B cell (primary cell): ENCODE results near the gene NCAPG2. TPM values are rescaled to one million over a fixed set of nuclear protein-coding genes. Genes with fewer than 3 reads are reported as not detected.
"Not testable (repeated sequence)": the region's sequence is repeated elsewhere in the genome, so short reads cannot be mapped to it uniquely, and the experiment has no call there.

ENCODE experiments used
- ATAC-seq: fragments of 200-7000 bp; cut with Tn5 transposase; one replicate; pipeline ENCODE4 v1.10.0; 2021; ENCODE audit warnings: low read depth, mild to moderate bottlenecking, moderate number of reproducible peaks, moderate library complexity
- CTCF ChIA-PET: fragments of 350-600 bp; sonication (Branson Sonifier 250); formaldehyde crosslinking; loops from one replicate; lab custom pipeline; 2021; ENCODE audit warnings: antibody characterized with exemption, inconsistent platforms; lab: Charles Lee
- POLR2A ChIA-PET: fragments of 350-600 bp; sonication (Branson Sonifier 250); formaldehyde crosslinking; loops from one replicate; lab custom pipeline; 2021; ENCODE audit warnings: antibody characterized with exemption; lab: Charles Lee
- DNase-seq: peaks from one replicate; pipeline ENCODE4 v3.0.0; 2013
- H2AFZ ChIP-seq: 2 replicates; pipeline ENCODE4 v1.6.1; 2012; ENCODE audit warnings: mild to moderate bottlenecking, low read depth, low read length; ENCODE audit not compliant: insufficient read depth, poor library complexity, severe bottlenecking
- H3K27ac ChIP-seq, 2 donors: 1 replicate in 1 of 2; 2 replicates in 1 of 2; pipeline ENCODE4 v1.5.1; 2012 to 2013; ENCODE audit warnings: low read length in 2 of 2, mild to moderate bottlenecking in 2 of 2, moderate library complexity in 1 of 2
- H3K27me3 ChIP-seq, 4 experiments: fragments of 200-600 bp in 1 of 4; sonication (generic) in 1 of 4; replicated peaks in 1 of 4; 1 replicate in 2 of 4; 2 replicates in 2 of 4; pipeline versions ENCODE4 v1.6.1 to v1.7.0; 2013 to 2016; ENCODE audit warnings: low read length in 3 of 4, mild to moderate bottlenecking in 2 of 4, mixed read lengths in 1 of 4, moderate library complexity in 1 of 4; ENCODE audit not compliant: insufficient read depth in 4 of 4, control insufficient read depth in 3 of 4; ENCODE audit errors: control extremely low read depth in 1 of 4
- H3K36me3 ChIP-seq, 2 experiments: replicated peaks in 1 of 2; 1 replicate in 1 of 2; 2 replicates in 1 of 2; pipeline versions ENCODE4 v1.6.1 to v1.7.1; 2013; ENCODE audit warnings: low read length in 1 of 2; ENCODE audit not compliant: insufficient read depth in 2 of 2, control insufficient read depth in 1 of 2; ENCODE audit errors: control extremely low read depth in 1 of 2, extremely low read depth in 1 of 2
- H3K4me1 ChIP-seq, 2 donors: fragments of 200-600 bp in 1 of 2; sonication (generic) in 1 of 2; 1 replicate in 1 of 2; 2 replicates in 1 of 2; pipeline versions ENCODE4 v1.5.1 to v1.6.1; 2013 to 2017; ENCODE audit warnings: low read length in 2 of 2; ENCODE audit not compliant: control insufficient read depth in 2 of 2, insufficient read depth in 2 of 2
- H3K4me2 ChIP-seq: replicated peaks from 2 replicates; pipeline ENCODE3; 2012; ENCODE audit warnings: mild to moderate bottlenecking, low read depth, low read length; ENCODE audit not compliant: poor library complexity, severe bottlenecking
- H3K4me3 ChIP-seq, 5 experiments: fragments of 200-600 bp in 1 of 5; sonication (generic) in 1 of 5; 1 replicate in 3 of 5; 2 replicates in 2 of 5; pipeline versions ENCODE4 v1.5.1 to v1.7.0; 2011 to 2016; ENCODE audit warnings: low read length in 4 of 5, mild to moderate bottlenecking in 4 of 5, low read depth in 2 of 5, control low read depth in 1 of 5, moderate library complexity in 1 of 5; ENCODE audit not compliant: insufficient read depth in 1 of 5; ENCODE audit errors: control extremely low read depth in 1 of 5, extremely low read depth in 1 of 5
- H3K79me2 ChIP-seq: fragments of 200-600 bp; sonication (generic); one replicate; pipeline ENCODE4 v1.6.0; 2016; ENCODE audit warnings: low read length; ENCODE audit not compliant: control insufficient read depth, insufficient read depth
- H3K9ac ChIP-seq: fragments of 200-600 bp; sonication (generic); 2 replicates; pipeline ENCODE4 v1.6.1; 2017; ENCODE audit warnings: mild to moderate bottlenecking, low read length, moderate library complexity
- H3K9me3 ChIP-seq, 3 donors: one replicate each; pipeline versions ENCODE4 v1.6.1 to v1.7.1; 2013; ENCODE audit warnings: low read length in 2 of 3; ENCODE audit not compliant: control insufficient read depth in 2 of 3, insufficient read depth in 1 of 3; ENCODE audit errors: control extremely low read depth in 1 of 3
- H4K20me1 ChIP-seq: 2 replicates; pipeline ENCODE4 v1.6.0; 2012; ENCODE audit warnings: mild to moderate bottlenecking, low read length; ENCODE audit not compliant: insufficient read depth, control insufficient read depth, poor library complexity, severe bottlenecking
- H3K27ac Mint-ChIP-seq: one replicate; pipeline ENCODE4 v1.8.0; 2021; ENCODE audit warnings: mixed read lengths
- H3K27me3 Mint-ChIP-seq: one replicate; pipeline ENCODE4 v1.8.0; 2021; ENCODE audit warnings: mixed read lengths
- H3K4me1 Mint-ChIP-seq: one replicate; pipeline ENCODE4 v1.8.0; 2021; ENCODE audit warnings: mixed read lengths
- H3K4me3 Mint-ChIP-seq: one replicate; pipeline ENCODE4 v1.8.0; 2021; ENCODE audit warnings: mixed read lengths
- H3K9me3 Mint-ChIP-seq: one replicate; pipeline ENCODE4 v1.8.0; 2022; ENCODE audit warnings: mixed read lengths; ENCODE audit not compliant: insufficient read depth
- CTCF ChIP-seq: fragments of 200-600 bp; IDR thresholded peaks from one replicate; pipeline ENCODE4 v1.8.0; 2022; ENCODE audit warnings: antibody characterized with exemption, mild to moderate bottlenecking
- EZH2 ChIP-seq: IDR thresholded peaks from 2 replicates; pipeline ENCODE4 v1.6.1; 2012; ENCODE audit warnings: borderline replicate concordance, low read depth, mild to moderate bottlenecking, moderate library complexity, low read length; ENCODE audit not compliant: insufficient read depth, poor library complexity, severe bottlenecking
- WGBS: methylation state at CpG from one replicate; pipeline ENCODE4 v1.1.5; 2013; ENCODE audit warnings: missing lambda C conversion rate; ENCODE audit not compliant: insufficient coverage; 5-methylcytosine and 5-hydroxymethylcytosine counted together
- intact Hi-C: fragments of 100-400 bp; cut with micrococcal nuclease; formaldehyde crosslinking; loops from one replicate; pipeline ENCODE4 v1.10.0; 2022
- polyA plus RNA-seq: library from polyadenylated mRNA; depleted of rRNA; stranded (reverse); fragments of >200 nt; gene quantifications from 2 replicates; pipeline ENCODE4 v1.2.3, GENCODE V29; 2012
- total RNA-seq, 2 donors: library from RNA; stranded (reverse); fragments of 120-200 nt in 1 of 2; gene quantifications; 1 replicate in 1 of 2; 2 replicates in 1 of 2; pipeline versions ENCODE4 v1.2.3 to v1.2.4, GENCODE V29; 2013 to 2022

The NCAPG2 gene
- total and polyA plus RNA-seq, 2 donors (not counting 1 experiment from before 2014, with no cell fraction given) = 2.9 to 9.8 TPM

- no peak overlapping the region for H3K4me3 Mint-ChIP-seq
- peaks cover 12% of the 10 kb centered on the region for H3K4me1 Mint-ChIP-seq
- no peak for TF ChIP-seq CTCF
- TF ChIP-seq EZH2 = no peak
- ChIA-PET POLR2A (no interaction called here), CTCF (interaction anchor here (1.0 to 5.2 kb wide), 2 partner anchors 9 to 278 kb away, joined by 3 to 123 read pairs; no protein-coding TSS in a partner anchor)
- no peak for DNase-seq
- H3K9me3 ChIP-seq = peaks cover 0 to 2% (median 0%) of the 10 kb centered on the region in 3 donors
- intact Hi-C loops = no loop called here
- no peak overlapping the region for H3K27ac ChIP-seq
- H4K20me1 ChIP-seq = no peaks in the 10 kb centered on the region
- H3K4me2 ChIP-seq = no peak overlapping the region
- no peaks in the 10 kb centered on the region for H3K36me3 ChIP-seq
- peaks cover 0 to 7% of the 10 kb centered on the region in 2 donors for H3K4me1 ChIP-seq
- no peaks in the 10 kb centered on the region for H3K9me3 Mint-ChIP-seq
- no peak overlapping the region for H3K4me3 ChIP-seq
- no peaks in the 10 kb centered on the region for H3K27me3 ChIP-seq
- H3K27ac Mint-ChIP-seq = no peak overlapping the region
- H3K79me2 ChIP-seq = peaks cover 6% of the 10 kb centered on the region
- ATAC-seq = no peak
- H3K27me3 Mint-ChIP-seq = no peaks in the 10 kb centered on the region
- no peak overlapping the region for H3K9ac ChIP-seq
- 100% methylated on average over 2 of the region's 3 CpGs for WGBS
- H2AFZ ChIP-seq = no peak overlapping the region
Measured at GRCh38 chr7:158698657-158699195, 5.9 kb downstream of the NCAPG2 start.

GRCh38 chr7:158697597-158697996, 7.0 kb downstream of the NCAPG2 start:
- intact Hi-C loops = loop anchor here (2.0 kb wide), 1 partner anchor 159 kb away; the partner anchor contains the start of gene DYNC2I1
- CTCF ChIA-PET = interaction anchor here (5.2 kb wide), 1 partner anchor 279 kb away, joined by 123 read pairs; no protein-coding TSS in a partner anchor
- ATAC-seq, POLR2A ChIA-PET, H3K27me3 ChIP-seq, H3K27ac Mint-ChIP-seq, H2AFZ ChIP-seq, H3K27me3 Mint-ChIP-seq, H3K4me2 ChIP-seq, H4K20me1 ChIP-seq, H3K9me3 ChIP-seq, DNase-seq, H3K4me1 ChIP-seq, H3K9me3 Mint-ChIP-seq, H3K27ac ChIP-seq, H3K4me3 ChIP-seq, H3K9ac ChIP-seq, H3K4me3 Mint-ChIP-seq, H3K36me3 ChIP-seq, H3K79me2 ChIP-seq, H3K4me1 Mint-ChIP-seq: not testable (repeated sequence)
- no CpG with 5 or more reads among the region's 2 CpGs for WGBS
